WERI-Rb-1 (cell line): ENCODE measurements around the gene PXMP2.

Source experiments
- DNase-seq: peaks from one replicate; pipeline ENCODE4 v3.0.0-alpha.2; 2020
- H3K27ac ChIP-seq: fragments of 250-450 bp; sonication (Bioruptor Pico); 2 replicates; pipeline ENCODE4 v1.5.1; 2020; ENCODE audit warnings: mild to moderate bottlenecking, moderate library complexity
- H3K27me3 ChIP-seq: fragments of 250-450 bp; sonication (Bioruptor Pico); 2 replicates; pipeline ENCODE4 v1.5.1; 2021; ENCODE audit warnings: mild to moderate bottlenecking, low read depth, moderate library complexity; ENCODE audit not compliant: insufficient read depth, severe bottlenecking
- H3K36me3 ChIP-seq: fragments of 250-450 bp; sonication (Bioruptor Pico); 2 replicates; pipeline ENCODE4 v1.5.1; 2020; ENCODE audit warnings: mild to moderate bottlenecking, moderate library complexity
- H3K4me3 ChIP-seq: 2 replicates; pipeline ENCODE4 v1.5.1; 2011; ENCODE audit warnings: low read depth, mild to moderate bottlenecking, control low read depth, low read length
- H3K9me3 ChIP-seq: fragments of 250-450 bp; sonication (Bioruptor Pico); 2 replicates; pipeline ENCODE4 v1.5.1; 2021; ENCODE audit warnings: mild to moderate bottlenecking, moderate library complexity; ENCODE audit not compliant: severe bottlenecking
- TF ChIP-seq, protein P1 (sequence below): IDR thresholded peaks from 2 replicates; pipeline ENCODE4 v1.5.1; 2011; ENCODE audit warnings: low read depth, mild to moderate bottlenecking, control low read depth, inconsistent platforms, low read length

Gene PXMP2

DNA sequence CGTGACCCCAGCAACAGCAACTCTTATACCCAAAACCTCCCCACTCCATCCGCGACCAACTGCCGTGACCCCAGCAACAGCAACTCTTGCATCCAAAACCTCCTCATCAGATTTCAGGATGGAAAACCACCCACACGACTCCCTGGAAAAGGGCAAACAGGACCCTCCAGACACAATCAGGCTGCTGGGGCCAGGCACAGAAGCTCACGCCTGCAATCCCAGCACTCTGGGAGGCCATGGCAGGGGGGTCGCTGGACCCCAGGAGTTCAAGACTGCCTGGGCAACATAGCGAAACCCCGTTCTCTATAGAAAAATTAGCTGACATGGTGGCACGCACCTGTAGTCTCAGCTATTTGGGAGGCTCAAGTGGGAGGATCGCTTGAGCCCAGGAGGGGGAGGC, 43.0 kb downstream of the PXMP2 start:
- peaks cover 72% of the 10 kb centered on the region for H3K36me3 ChIP-seq

DNA sequence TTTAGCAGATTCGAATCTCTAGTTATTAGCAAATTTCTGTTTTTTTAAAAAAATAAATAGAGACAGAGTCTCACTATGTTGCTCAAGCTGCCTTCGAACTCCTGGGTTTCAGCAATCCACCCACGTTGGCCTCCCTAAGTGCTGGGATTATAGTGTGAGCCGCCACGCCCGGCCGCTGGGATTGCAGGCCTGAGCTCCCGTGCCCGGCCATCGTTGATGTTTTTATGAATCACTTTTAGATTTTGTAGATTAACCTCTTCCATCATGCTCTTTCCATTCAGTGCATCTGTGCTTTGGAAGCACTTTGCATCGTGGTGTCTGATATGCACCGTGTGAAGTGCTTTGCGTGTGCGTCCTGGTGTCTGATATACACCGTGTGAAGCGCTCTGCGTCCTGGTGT, 44.2 kb downstream of the PXMP2 start:
- Histone ChIP-seq H3K4me3 (no peak overlapping the region), H3K36me3 (peaks cover 72% of the 10 kb centered on the region), H3K9me3 (no peaks in the 10 kb centered on the region), H3K27ac (no peak overlapping the region), H3K27me3 (no peaks in the 10 kb centered on the region)
- TF ChIP-seq, protein P1, sequence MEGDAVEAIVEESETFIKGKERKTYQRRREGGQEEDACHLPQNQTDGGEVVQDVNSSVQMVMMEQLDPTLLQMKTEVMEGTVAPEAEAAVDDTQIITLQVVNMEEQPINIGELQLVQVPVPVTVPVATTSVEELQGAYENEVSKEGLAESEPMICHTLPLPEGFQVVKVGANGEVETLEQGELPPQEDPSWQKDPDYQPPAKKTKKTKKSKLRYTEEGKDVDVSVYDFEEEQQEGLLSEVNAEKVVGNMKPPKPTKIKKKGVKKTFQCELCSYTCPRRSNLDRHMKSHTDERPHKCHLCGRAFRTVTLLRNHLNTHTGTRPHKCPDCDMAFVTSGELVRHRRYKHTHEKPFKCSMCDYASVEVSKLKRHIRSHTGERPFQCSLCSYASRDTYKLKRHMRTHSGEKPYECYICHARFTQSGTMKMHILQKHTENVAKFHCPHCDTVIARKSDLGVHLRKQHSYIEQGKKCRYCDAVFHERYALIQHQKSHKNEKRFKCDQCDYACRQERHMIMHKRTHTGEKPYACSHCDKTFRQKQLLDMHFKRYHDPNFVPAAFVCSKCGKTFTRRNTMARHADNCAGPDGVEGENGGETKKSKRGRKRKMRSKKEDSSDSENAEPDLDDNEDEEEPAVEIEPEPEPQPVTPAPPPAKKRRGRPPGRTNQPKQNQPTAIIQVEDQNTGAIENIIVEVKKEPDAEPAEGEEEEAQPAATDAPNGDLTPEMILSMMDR, result no peak
- no peak for DNase-seq

More for the DNA sequence above, 43.0 kb downstream of the PXMP2 start:
- no peaks in the 10 kb centered on the region for H3K9me3 ChIP-seq
- DNase-seq, result no peak
- no peak overlapping the region for H3K4me3 ChIP-seq
- H3K27ac ChIP-seq, result no peak overlapping the region; the same call in 1 of the 2 replicates
- no peaks in the 10 kb centered on the region for H3K27me3 ChIP-seq
- TF ChIP-seq, protein P1, result no peak

DNA sequence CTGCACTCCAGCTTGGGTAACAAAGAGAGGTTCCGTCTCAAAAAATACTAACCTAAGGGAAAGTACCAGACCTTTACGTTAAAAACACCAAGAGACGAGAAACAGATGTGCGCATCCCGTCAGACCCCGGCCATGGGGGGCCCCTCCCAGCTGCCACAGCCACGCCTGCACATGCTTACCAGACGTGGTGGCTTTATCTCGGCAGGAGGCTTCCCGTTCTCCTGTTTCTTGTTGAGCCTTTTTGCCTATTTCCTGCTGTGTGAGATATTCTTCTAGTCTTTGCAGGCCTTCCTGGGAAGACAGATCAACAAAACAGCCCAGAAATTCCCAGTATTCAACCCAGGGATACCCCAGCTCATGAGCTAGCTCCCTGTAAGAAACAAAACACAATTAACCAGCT, 46.8 kb downstream of the PXMP2 start:
- Histone ChIP-seq H3K4me3 (no peak overlapping the region), H3K27me3 (no peaks in the 10 kb centered on the region), H3K36me3 (peaks cover 74% of the 10 kb centered on the region), H3K9me3 (no peaks in the 10 kb centered on the region), H3K27ac (no peak overlapping the region)
- TF ChIP-seq, protein P1, result no peak
- DNase-seq, result no peak

DNA sequence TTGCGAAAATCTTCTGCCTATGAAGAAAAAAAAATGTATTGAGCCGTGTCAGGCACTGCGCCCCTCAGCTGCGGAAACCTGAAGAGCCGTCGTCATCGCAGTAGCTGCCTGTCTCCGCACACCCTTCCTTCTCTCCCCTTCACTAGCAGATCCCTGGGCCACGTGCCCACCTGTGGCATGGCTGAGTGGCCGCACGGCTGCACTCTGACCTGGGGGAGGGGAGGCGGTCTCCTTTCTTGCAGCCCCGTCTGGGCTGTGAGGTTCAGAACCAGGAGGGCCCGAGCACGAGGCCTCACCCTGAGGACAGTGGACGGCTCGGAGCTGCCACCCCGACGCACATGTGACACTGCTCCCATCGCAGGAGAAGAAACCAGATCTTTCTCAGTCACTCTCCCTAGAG, 48.1 kb downstream of the PXMP2 start:
- H3K4me3 ChIP-seq, result no peak overlapping the region
- H3K36me3 ChIP-seq, result peaks cover 77% of the 10 kb centered on the region
- H3K27me3 ChIP-seq, result no peaks in the 10 kb centered on the region
- no peak for DNase-seq
- no peaks in the 10 kb centered on the region for H3K9me3 ChIP-seq
- TF ChIP-seq, protein P1, result no peak
- H3K27ac ChIP-seq, result no peak overlapping the region

DNA sequence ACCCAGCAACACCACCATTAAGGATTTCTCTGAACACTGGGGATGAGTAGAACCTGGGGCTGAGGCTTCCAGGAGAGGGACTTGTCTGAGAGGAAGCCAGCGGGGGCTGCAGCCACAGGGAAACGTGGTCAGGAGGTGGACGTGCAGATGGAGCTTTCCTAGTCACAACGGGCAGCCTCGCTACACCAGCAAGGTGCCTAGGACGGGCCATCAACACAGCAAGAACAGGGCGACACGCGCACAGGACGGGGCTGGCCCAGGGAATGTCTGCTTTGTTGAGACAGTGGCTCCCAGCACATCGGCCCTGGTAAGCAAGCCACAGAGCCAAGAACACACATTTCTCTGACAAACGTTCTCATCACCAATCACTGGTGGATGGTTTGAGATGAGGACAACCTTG, 49.0 kb downstream of the PXMP2 start:
- Histone ChIP-seq H3K9me3 (no peaks in the 10 kb centered on the region), H3K4me3 (no peak overlapping the region), H3K36me3 (peaks cover 74% of the 10 kb centered on the region), H3K27me3 (no peaks in the 10 kb centered on the region), H3K27ac (no peak overlapping the region)
- TF ChIP-seq, protein P1, result no peak
- no peak for DNase-seq

DNA sequence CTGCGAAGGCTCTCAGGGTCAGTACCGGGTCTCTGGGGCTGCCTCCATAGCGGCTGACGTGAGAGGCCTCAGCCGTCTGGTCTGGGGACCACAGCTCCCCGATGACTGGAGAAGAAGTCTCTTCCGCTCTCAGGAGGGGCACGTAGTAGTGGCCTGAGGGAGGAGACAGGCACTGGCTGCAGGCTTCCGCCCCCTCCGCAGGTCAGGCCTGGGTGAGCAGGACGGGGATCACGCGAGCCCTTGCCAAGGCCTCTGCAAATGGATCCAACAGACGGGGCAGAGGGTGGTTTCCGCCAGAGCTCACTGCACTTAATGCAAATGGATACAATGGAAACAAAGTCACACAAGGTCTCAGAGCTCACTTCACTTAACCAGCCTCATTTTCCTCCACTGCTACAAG, 49.5 kb downstream of the PXMP2 start:
- TF ChIP-seq, protein P1, result no peak
- Histone ChIP-seq H3K9me3 (no peaks in the 10 kb centered on the region), H3K36me3 (peaks cover 76% of the 10 kb centered on the region), H3K27ac (no peak overlapping the region), H3K27me3 (no peaks in the 10 kb centered on the region), H3K4me3 (no peak overlapping the region)
- no peak for DNase-seq
